Activated CD4-positive, alpha-beta T cell treated with anti-CD3 and anti-CD28 coated beads for 36 hours (primary cell): ENCODE results near the gene CGB3. TPM values are rescaled to one million over a fixed set of nuclear protein-coding genes. Genes with fewer than 3 reads are reported as not detected.
"Not testable (repeated sequence)": the region's sequence is repeated elsewhere in the genome, so short reads cannot be mapped to it uniquely, and the experiment has no call there.

Source experiments
- ATAC-seq: fragments of 200-7000 bp; cut with Tn5 transposase; one replicate; pipeline ENCODE4 v1.10.0; 2021; ENCODE audit warnings: mild to moderate bottlenecking, moderate library complexity
- CTCF ChIA-PET: fragments of 350-600 bp; sonication (Branson Sonifier 250); formaldehyde crosslinking; loops from one replicate; lab custom pipeline; 2021; ENCODE audit warnings: antibody characterized with exemption; lab: Charles Lee
- POLR2A ChIA-PET: fragments of 350-600 bp; sonication (Branson Sonifier 250); formaldehyde crosslinking; loops from one replicate; lab custom pipeline; 2021; ENCODE audit warnings: antibody characterized with exemption, inconsistent platforms; lab: Charles Lee
- DNase-seq: peaks from one replicate; pipeline ENCODE4 v3.0.0-alpha.2; 2020
- H3K27ac Mint-ChIP-seq: one replicate; pipeline ENCODE4 v1.8.0; 2021; ENCODE audit warnings: mixed read lengths
- H3K27me3 Mint-ChIP-seq: one replicate; pipeline ENCODE4 v1.8.0; 2021; ENCODE audit warnings: mixed read lengths
- H3K36me3 Mint-ChIP-seq: one replicate; pipeline ENCODE4 v1.8.0; 2021; ENCODE audit warnings: low read depth, mixed read lengths
- H3K4me1 Mint-ChIP-seq: one replicate; pipeline ENCODE4 v1.8.0; 2021; ENCODE audit warnings: mixed read lengths
- H3K4me3 Mint-ChIP-seq: one replicate; pipeline ENCODE4 v1.8.0; 2021; ENCODE audit warnings: mild to moderate bottlenecking, moderate library complexity, mixed read lengths
- H3K9me3 Mint-ChIP-seq: one replicate; pipeline ENCODE4 v1.8.0; 2021; ENCODE audit warnings: low read depth, mixed read lengths
- intact Hi-C, 2 experiments: fragments of 100-400 bp; cut with DNase I in 1 of 2; cut with micrococcal nuclease in 1 of 2; formaldehyde crosslinking; loops; one replicate each; pipeline versions ENCODE4 v1.14.2 to v1.15.1; 2022 to 2024; cut with DNase I, micrococcal nuclease
- total RNA-seq, 2 experiments: library from RNA; stranded (reverse); gene quantifications; one replicate each; pipeline ENCODE4 v1.2.3, GENCODE V29; 2021

Gene CGB3
- total RNA-seq, 2 experiments from 2014 or later: not detected

- intact Hi-C loops: no loop called here
- no peaks in the 10 kb centered on the region for H3K36me3 Mint-ChIP-seq
- no peaks in the 10 kb centered on the region for H3K27me3 Mint-ChIP-seq
- H3K4me1 Mint-ChIP-seq: no peaks in the 10 kb centered on the region
- ATAC-seq: no peak
- ChIA-PET CTCF (no interaction called here), POLR2A (no interaction called here)
- H3K27ac Mint-ChIP-seq: no peak overlapping the region
- DNase-seq: no peak
- H3K4me3 Mint-ChIP-seq: no peak overlapping the region
- no peaks in the 10 kb centered on the region for H3K9me3 Mint-ChIP-seq
These were observed 18.0 kb upstream of the CGB3 start for GRCh38 chr19:49042177-49042576.

GRCh38 chr19:49039736-49040135 is 15.6 kb upstream of the CGB3 start:
- not testable (repeated sequence) for H3K9me3 Mint-ChIP-seq, H3K4me3 Mint-ChIP-seq

GRCh38 chr19:49038557-49039276 is 14.6 kb upstream of the CGB3 start:
- H3K9me3 Mint-ChIP-seq, H3K36me3 Mint-ChIP-seq, DNase-seq, H3K4me1 Mint-ChIP-seq, H3K4me3 Mint-ChIP-seq, POLR2A ChIA-PET, H3K27ac Mint-ChIP-seq, ATAC-seq, CTCF ChIA-PET, intact Hi-C loops, H3K27me3 Mint-ChIP-seq: not testable (repeated sequence)

More at GRCh38 chr19:49039736-49040135, 15.6 kb upstream of the CGB3 start:
- intact Hi-C loops, POLR2A ChIA-PET, H3K27me3 Mint-ChIP-seq, H3K27ac Mint-ChIP-seq, DNase-seq, CTCF ChIA-PET, H3K4me1 Mint-ChIP-seq, H3K36me3 Mint-ChIP-seq, ATAC-seq: not testable (repeated sequence)

GRCh38 chr19:49038111-49038510 is 14.0 kb upstream of the CGB3 start:
- H3K9me3 Mint-ChIP-seq, intact Hi-C loops, H3K27me3 Mint-ChIP-seq, H3K27ac Mint-ChIP-seq, H3K4me3 Mint-ChIP-seq, H3K4me1 Mint-ChIP-seq, CTCF ChIA-PET, H3K36me3 Mint-ChIP-seq, DNase-seq, ATAC-seq, POLR2A ChIA-PET: not testable (repeated sequence)

GRCh38 chr19:49036815-49037214 is 12.7 kb upstream of the CGB3 start, which contains the start of gene CGB1:
TSS of gene CGB1 (minus strand) at chr19:49036895. CDS start at chr19:49036711, 184 bp downstream.
- H3K4me1 Mint-ChIP-seq, H3K27ac Mint-ChIP-seq, H3K36me3 Mint-ChIP-seq, POLR2A ChIA-PET, H3K9me3 Mint-ChIP-seq, H3K4me3 Mint-ChIP-seq, CTCF ChIA-PET, H3K27me3 Mint-ChIP-seq: not testable (repeated sequence)
- peak; percentile 85 for DNase-seq
- peak; percentile 77 for ATAC-seq
- intact Hi-C loops: loop anchor here in 1 of 2 experiments (1.0 kb wide), 1 partner anchor 48 kb away; the partner anchor contains the start of gene SNRNP70

- H3K9me3 Mint-ChIP-seq, H3K36me3 Mint-ChIP-seq, H3K27me3 Mint-ChIP-seq, POLR2A ChIA-PET, H3K4me1 Mint-ChIP-seq: not testable (repeated sequence)
- peak; percentile 93 for DNase-seq
- CTCF ChIA-PET: interaction anchor here (0.6 to 1.0 kb wide), 2 partner anchors 33 to 177 kb away, joined by 3 to 6 read pairs; no protein-coding TSS in a partner anchor
- Mint-ChIP-seq H3K27ac (peak within 1 kb of the TSS; percentile 31), H3K4me3 (peak within 1 kb of the TSS; percentile 55)
- intact Hi-C loops: loop anchor here in 1 of 2 experiments (1.0 kb wide), 1 partner anchor 38 kb away; the partner anchor contains the start of genes GYS1 and RUVBL2
- peak; percentile 96 for ATAC-seq
These were observed 7.6 kb upstream of the CGB3 start, which contains the start of gene CGB2 for GRCh38 chr19:49031642-49032301. TSS of gene CGB2 (plus strand) at chr19:49031890. CDS start at chr19:49032096, 206 bp downstream.

GRCh38 chr19:49030323-49030722 is 6.2 kb upstream of the CGB3 start:
- H3K9me3 Mint-ChIP-seq, DNase-seq, ATAC-seq, POLR2A ChIA-PET, H3K4me1 Mint-ChIP-seq, H3K27ac Mint-ChIP-seq, H3K4me3 Mint-ChIP-seq, H3K36me3 Mint-ChIP-seq, CTCF ChIA-PET, H3K27me3 Mint-ChIP-seq, intact Hi-C loops: not testable (repeated sequence)

GRCh38 chr19:49029749-49030148 is 5.6 kb upstream of the CGB3 start:
- POLR2A ChIA-PET, intact Hi-C loops, H3K36me3 Mint-ChIP-seq, H3K4me3 Mint-ChIP-seq, DNase-seq, H3K9me3 Mint-ChIP-seq, CTCF ChIA-PET, H3K27me3 Mint-ChIP-seq, H3K27ac Mint-ChIP-seq, ATAC-seq, H3K4me1 Mint-ChIP-seq: not testable (repeated sequence)

GRCh38 chr19:49028686-49029085 is 4.6 kb upstream of the CGB3 start:
- ATAC-seq, H3K4me3 Mint-ChIP-seq, H3K9me3 Mint-ChIP-seq, CTCF ChIA-PET, H3K27ac Mint-ChIP-seq, H3K36me3 Mint-ChIP-seq, intact Hi-C loops, H3K27me3 Mint-ChIP-seq, POLR2A ChIA-PET, H3K4me1 Mint-ChIP-seq, DNase-seq: not testable (repeated sequence)

GRCh38 chr19:49025599-49025998 is 1.5 kb upstream of the CGB3 start:
- H3K27me3 Mint-ChIP-seq, POLR2A ChIA-PET, DNase-seq, H3K9me3 Mint-ChIP-seq, CTCF ChIA-PET, H3K27ac Mint-ChIP-seq, H3K36me3 Mint-ChIP-seq, intact Hi-C loops, ATAC-seq, H3K4me3 Mint-ChIP-seq, H3K4me1 Mint-ChIP-seq: not testable (repeated sequence)

- H3K36me3 Mint-ChIP-seq, POLR2A ChIA-PET, ATAC-seq, intact Hi-C loops, H3K27me3 Mint-ChIP-seq, H3K4me3 Mint-ChIP-seq, H3K27ac Mint-ChIP-seq, DNase-seq, CTCF ChIA-PET, H3K4me1 Mint-ChIP-seq, H3K9me3 Mint-ChIP-seq: not testable (repeated sequence)
These were observed 955 bp upstream of the CGB3 start for GRCh38 chr19:49025088-49025487.

GRCh38 chr19:49022116-49022515 is 2.0 kb downstream of the CGB3 start:
- no peaks in the 10 kb centered on the region for H3K9me3 Mint-ChIP-seq
- CTCF ChIA-PET: interaction anchor here (1.5 kb wide), 1 partner anchor 22 kb away, joined by 5 read pairs; no protein-coding TSS in a partner anchor
- H3K27me3 Mint-ChIP-seq: peaks cover 6% of the 10 kb centered on the region
- no peak for DNase-seq
- peaks cover 16% of the 10 kb centered on the region for H3K4me1 Mint-ChIP-seq
- no peak overlapping the region for H3K27ac Mint-ChIP-seq
- intact Hi-C loops: no loop called here
- H3K36me3 Mint-ChIP-seq: no peaks in the 10 kb centered on the region
- POLR2A ChIA-PET: no interaction called here
- no peak for ATAC-seq
- no peak overlapping the region for H3K4me3 Mint-ChIP-seq
